Ishikawa (cell line): ENCODE measurements around the gene LUM.

ENCODE experiments used
- CEBPB ChIP-seq: IDR thresholded peaks from 2 replicates; pipeline ENCODE4 v1.6.1; 2012
- CREB1 ChIP-seq: IDR thresholded peaks from 2 replicates; pipeline ENCODE4 v1.6.1; 2012; ENCODE audit warnings: low read depth
- EGR1 ChIP-seq: IDR thresholded peaks from 2 replicates; pipeline ENCODE4 v1.6.1; 2012
- EP300 ChIP-seq: IDR thresholded peaks from 2 replicates; pipeline ENCODE4 v1.6.1; 2012; ENCODE audit warnings: borderline replicate concordance
- FOXM1 ChIP-seq: IDR thresholded peaks from 2 replicates; pipeline ENCODE4 v1.6.1; 2012; ENCODE audit warnings: low read depth, borderline replicate concordance
- NFIC ChIP-seq: IDR thresholded peaks from 2 replicates; pipeline ENCODE4 v1.6.1; 2012
- RAD21 ChIP-seq: IDR thresholded peaks from 2 replicates; pipeline ENCODE4 v1.6.1; 2012; ENCODE audit warnings: low read depth
- TAF1 ChIP-seq: IDR thresholded peaks from 2 replicates; pipeline ENCODE4 v1.6.1; 2012; ENCODE audit warnings: low read depth, mild to moderate bottlenecking
- TCF12 ChIP-seq: IDR thresholded peaks from 2 replicates; pipeline ENCODE4 v1.6.1; 2012; ENCODE audit warnings: low read depth
- TEAD4 ChIP-seq: IDR thresholded peaks from 2 replicates; pipeline ENCODE4 v1.6.1; 2012
- YY1 ChIP-seq: IDR thresholded peaks from 2 replicates; pipeline ENCODE4 v1.6.1; 2012; ENCODE audit warnings: low read depth
- ZBTB7A ChIP-seq: IDR thresholded peaks from 2 replicates; pipeline ENCODE4 v1.6.1; 2012; ENCODE audit warnings: low read depth
- TF ChIP-seq, protein P1 (sequence below): IDR thresholded peaks from 2 replicates; pipeline ENCODE4 v1.6.1; 2012
- TF ChIP-seq, protein P2 (sequence below): IDR thresholded peaks from 2 replicates; pipeline ENCODE4 v1.6.1; 2012
- TF ChIP-seq, protein P3 (sequence below): IDR thresholded peaks from 2 replicates; pipeline ENCODE4 v1.6.1; 2012; ENCODE audit warnings: low read depth, mild to moderate bottlenecking

The LUM gene

GRCh38 chr12:91077228-91077954, 33.9 kb downstream of the LUM start:
- TF ChIP-seq CEBPB (no peak), YY1 (no peak), TEAD4 (no peak), TAF1 (no peak), NFIC (no peak), EGR1 (no peak), ZBTB7A (no peak), EP300 (no peak), CREB1 (no peak)
- TF ChIP-seq, protein P1, sequence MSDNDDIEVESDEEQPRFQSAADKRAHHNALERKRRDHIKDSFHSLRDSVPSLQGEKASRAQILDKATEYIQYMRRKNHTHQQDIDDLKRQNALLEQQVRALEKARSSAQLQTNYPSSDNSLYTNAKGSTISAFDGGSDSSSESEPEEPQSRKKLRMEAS: no peak

DNA sequence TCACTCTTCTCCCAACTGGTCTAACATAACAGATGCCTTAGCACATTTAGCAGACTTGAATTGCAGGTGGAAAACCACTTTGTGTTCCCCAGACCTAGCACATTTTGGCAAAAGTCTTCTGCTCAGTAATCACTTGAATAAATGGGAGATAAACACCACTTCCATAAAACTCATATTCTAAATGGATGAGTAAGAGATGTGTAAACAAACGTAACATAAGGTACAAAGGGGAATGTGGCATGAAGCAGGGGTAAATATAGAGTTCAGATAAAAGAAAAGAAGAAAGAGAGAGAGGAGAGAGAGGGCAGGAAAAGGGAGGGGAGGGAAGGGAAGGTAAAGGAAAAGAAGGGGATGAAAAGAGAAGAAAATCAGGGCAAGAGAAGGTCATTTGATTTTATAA, 36.4 kb downstream of the LUM start:
- TF ChIP-seq, protein P1: no peak
- TF ChIP-seq EGR1 (no peak), EP300 (no peak), TAF1 (no peak), FOXM1 (no peak)
- TF ChIP-seq, protein P2, sequence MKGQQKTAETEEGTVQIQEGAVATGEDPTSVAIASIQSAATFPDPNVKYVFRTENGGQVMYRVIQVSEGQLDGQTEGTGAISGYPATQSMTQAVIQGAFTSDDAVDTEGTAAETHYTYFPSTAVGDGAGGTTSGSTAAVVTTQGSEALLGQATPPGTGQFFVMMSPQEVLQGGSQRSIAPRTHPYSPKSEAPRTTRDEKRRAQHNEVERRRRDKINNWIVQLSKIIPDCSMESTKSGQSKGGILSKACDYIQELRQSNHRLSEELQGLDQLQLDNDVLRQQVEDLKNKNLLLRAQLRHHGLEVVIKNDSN: no peak

- TF ChIP-seq TAF1 (no peak), CREB1 (no peak), YY1 (no peak), RAD21 (no peak), TEAD4 (no peak), EGR1 (no peak), NFIC (no peak), TCF12 (no peak), ZBTB7A (no peak)
- TF ChIP-seq, protein P3, sequence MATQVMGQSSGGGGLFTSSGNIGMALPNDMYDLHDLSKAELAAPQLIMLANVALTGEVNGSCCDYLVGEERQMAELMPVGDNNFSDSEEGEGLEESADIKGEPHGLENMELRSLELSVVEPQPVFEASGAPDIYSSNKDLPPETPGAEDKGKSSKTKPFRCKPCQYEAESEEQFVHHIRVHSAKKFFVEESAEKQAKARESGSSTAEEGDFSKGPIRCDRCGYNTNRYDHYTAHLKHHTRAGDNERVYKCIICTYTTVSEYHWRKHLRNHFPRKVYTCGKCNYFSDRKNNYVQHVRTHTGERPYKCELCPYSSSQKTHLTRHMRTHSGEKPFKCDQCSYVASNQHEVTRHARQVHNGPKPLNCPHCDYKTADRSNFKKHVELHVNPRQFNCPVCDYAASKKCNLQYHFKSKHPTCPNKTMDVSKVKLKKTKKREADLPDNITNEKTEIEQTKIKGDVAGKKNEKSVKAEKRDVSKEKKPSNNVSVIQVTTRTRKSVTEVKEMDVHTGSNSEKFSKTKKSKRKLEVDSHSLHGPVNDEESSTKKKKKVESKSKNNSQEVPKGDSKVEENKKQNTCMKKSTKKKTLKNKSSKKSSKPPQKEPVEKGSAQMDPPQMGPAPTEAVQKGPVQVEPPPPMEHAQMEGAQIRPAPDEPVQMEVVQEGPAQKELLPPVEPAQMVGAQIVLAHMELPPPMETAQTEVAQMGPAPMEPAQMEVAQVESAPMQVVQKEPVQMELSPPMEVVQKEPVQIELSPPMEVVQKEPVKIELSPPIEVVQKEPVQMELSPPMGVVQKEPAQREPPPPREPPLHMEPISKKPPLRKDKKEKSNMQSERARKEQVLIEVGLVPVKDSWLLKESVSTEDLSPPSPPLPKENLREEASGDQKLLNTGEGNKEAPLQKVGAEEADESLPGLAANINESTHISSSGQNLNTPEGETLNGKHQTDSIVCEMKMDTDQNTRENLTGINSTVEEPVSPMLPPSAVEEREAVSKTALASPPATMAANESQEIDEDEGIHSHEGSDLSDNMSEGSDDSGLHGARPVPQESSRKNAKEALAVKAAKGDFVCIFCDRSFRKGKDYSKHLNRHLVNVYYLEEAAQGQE: no peak
Measured at GRCh38 chr12:91074154-91074709, 37.1 kb downstream of the LUM start.

DNA sequence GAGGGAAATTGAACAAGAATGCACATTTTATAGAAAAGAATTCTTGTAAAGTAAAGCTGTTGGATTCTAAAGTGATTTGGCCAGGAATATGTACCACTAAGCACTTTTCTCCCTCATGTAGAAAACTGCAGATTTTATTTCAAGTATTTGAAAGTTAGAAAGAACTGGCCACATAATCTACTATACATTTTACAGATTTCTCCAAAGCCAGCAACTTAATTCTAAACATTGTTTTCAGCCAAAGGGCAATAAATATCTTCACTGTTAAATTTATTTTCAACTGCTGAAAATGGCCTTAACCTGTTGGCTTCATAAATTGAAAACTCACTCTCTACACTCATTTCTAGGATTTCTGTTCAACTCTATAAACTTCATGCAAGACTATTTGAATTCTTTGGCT, 37.9 kb downstream of the LUM start:
- no peak for TF ChIP-seq CEBPB
- TF ChIP-seq, protein P2: no peak
- no peak for TF ChIP-seq NFIC
- no peak for TF ChIP-seq EP300
- TF ChIP-seq EGR1: no peak
- TF ChIP-seq RAD21: no peak
- TF ChIP-seq, protein P3: no peak
- no peak for TF ChIP-seq TEAD4
- no peak for TF ChIP-seq TAF1
- TF ChIP-seq TCF12: no peak
- no peak for TF ChIP-seq CREB1
- no peak for TF ChIP-seq YY1
- TF ChIP-seq FOXM1: no peak
- TF ChIP-seq ZBTB7A: no peak

GRCh38 chr12:91072931-91073330, 38.4 kb downstream of the LUM start:
- no peak for TF ChIP-seq TAF1
- TF ChIP-seq CEBPB: no peak

DNA sequence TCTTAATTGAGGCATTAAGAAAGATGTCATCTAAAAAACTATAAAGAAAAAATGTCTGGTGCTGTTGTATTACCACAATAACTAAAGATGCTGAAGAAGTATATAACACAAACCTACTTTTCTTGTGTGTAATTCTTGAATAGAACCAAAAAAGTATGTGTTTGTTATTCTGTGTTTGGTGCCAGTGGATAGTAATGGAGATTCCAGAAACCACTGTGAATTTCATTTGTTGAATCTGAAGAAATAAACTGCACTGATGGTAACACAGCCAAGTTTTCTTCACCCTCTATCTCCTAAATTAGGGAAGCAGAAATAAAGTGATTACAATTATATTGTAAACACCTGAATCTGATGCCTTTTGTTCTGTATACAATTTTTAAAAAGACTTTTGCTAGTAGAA, 40.4 kb downstream of the LUM start:
- TF ChIP-seq FOXM1 (no peak), CEBPB (no peak), CREB1 (no peak), ZBTB7A (no peak), RAD21 (no peak)
- TF ChIP-seq, protein P2: no peak
- TF ChIP-seq, protein P1: no peak
